Measurements from ENCODE around the gene NKX2-2.

DNA sequence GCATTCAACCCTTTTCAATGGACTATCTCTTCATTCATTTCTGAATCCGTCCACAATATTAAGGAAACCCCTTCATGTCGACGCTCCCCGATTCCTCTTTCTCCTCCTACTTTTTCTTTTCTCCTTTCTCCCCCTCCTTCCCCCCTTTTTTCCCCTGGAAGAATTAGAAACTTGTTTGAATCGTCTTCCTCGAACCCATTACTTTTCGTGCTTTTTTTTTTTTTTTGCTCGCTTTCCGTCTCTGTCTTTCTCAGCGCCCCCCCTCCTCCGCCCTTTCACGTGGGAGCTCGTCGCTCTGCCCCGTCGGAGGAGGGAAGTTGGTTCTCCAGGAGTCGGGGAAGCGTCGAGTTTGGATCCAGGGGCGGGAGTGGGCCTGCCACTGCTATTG, 2.3 kb upstream of the NKX2-2 start:
- TF ChIP-seq, protein P1, sequence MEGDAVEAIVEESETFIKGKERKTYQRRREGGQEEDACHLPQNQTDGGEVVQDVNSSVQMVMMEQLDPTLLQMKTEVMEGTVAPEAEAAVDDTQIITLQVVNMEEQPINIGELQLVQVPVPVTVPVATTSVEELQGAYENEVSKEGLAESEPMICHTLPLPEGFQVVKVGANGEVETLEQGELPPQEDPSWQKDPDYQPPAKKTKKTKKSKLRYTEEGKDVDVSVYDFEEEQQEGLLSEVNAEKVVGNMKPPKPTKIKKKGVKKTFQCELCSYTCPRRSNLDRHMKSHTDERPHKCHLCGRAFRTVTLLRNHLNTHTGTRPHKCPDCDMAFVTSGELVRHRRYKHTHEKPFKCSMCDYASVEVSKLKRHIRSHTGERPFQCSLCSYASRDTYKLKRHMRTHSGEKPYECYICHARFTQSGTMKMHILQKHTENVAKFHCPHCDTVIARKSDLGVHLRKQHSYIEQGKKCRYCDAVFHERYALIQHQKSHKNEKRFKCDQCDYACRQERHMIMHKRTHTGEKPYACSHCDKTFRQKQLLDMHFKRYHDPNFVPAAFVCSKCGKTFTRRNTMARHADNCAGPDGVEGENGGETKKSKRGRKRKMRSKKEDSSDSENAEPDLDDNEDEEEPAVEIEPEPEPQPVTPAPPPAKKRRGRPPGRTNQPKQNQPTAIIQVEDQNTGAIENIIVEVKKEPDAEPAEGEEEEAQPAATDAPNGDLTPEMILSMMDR (IDR thresholded peaks at IDR 0.05) = no peak
- TF ChIP-seq NFYB (CRISPR knock-in tag; conservative IDR thresholded peaks at IDR 0.05; ENCODE audit: low read depth) (no peak), NR1H2 (CRISPR knock-in tag; IDR thresholded peaks at IDR 0.05) (no peak), CREM (CRISPR knock-in tag; IDR thresholded peaks at IDR 0.05) (no peak), ESRRA (CRISPR knock-in tag; IDR thresholded peaks at IDR 0.05; ENCODE audit: borderline replicate concordance) (no peak), EMX1 (CRISPR knock-in tag; IDR thresholded peaks at IDR 0.05) (no peak)

Data from WTC11 (cell line).